HEK293T (cell line): ENCODE results near the gene ADGRL2.

ENCODE experiments used
- CTCF ChIA-PET: fragments of 350-600 bp; formaldehyde crosslinking; extraction: SDS; loops from one replicate; lab custom pipeline; 2021; ENCODE audit warnings: antibody characterized with exemption, inconsistent platforms; lab: Yijun Ruan, JAX
- POLR2A ChIA-PET: fragments of 350-600 bp; formaldehyde crosslinking; extraction: SDS; loops from one replicate; lab custom pipeline; 2020; ENCODE audit warnings: antibody characterized with exemption, inconsistent platforms; lab: Yijun Ruan, JAX
- DNase-seq: peaks from one replicate; pipeline ENCODE4 v3.0.0; 2012; ENCODE audit warnings: mixed read lengths; ENCODE audit errors: extremely low spot score
- ARNT ChIP-seq: fragments of 450-650 bp; IDR thresholded peaks from 2 replicates; pipeline ENCODE4 v1.6.1; 2017; ENCODE audit warnings: mild to moderate bottlenecking
- BHLHE40 ChIP-seq: fragments of 450-650 bp; IDR thresholded peaks from 2 replicates; pipeline ENCODE4 v1.6.1; 2016; ENCODE audit warnings: mild to moderate bottlenecking, moderate library complexity, borderline replicate concordance
- CTBP1 ChIP-seq: fragments of 450-650 bp; IDR thresholded peaks from 2 replicates; pipeline ENCODE4 v1.6.1; 2016; ENCODE audit warnings: borderline replicate concordance
- ELF4 ChIP-seq: fragments of 450-650 bp; IDR thresholded peaks from 2 replicates; pipeline ENCODE4 v1.6.1; 2017; ENCODE audit warnings: antibody characterized with exemption
- FOXA1 ChIP-seq: fragments of 450-650 bp; IDR thresholded peaks from 2 replicates; pipeline ENCODE4 v1.6.1; 2016; ENCODE audit warnings: mild to moderate bottlenecking
- FOXK2 ChIP-seq: fragments of 450-650 bp; IDR thresholded peaks from 2 replicates; pipeline ENCODE4 v1.6.1; 2016; ENCODE audit warnings: mild to moderate bottlenecking
- FOXM1 ChIP-seq: fragments of 450-650 bp; IDR thresholded peaks from 2 replicates; pipeline ENCODE4 v1.6.1; 2017; ENCODE audit warnings: mild to moderate bottlenecking, borderline replicate concordance
- HDGF ChIP-seq: fragments of 450-650 bp; IDR thresholded peaks from 2 replicates; pipeline ENCODE4 v1.6.1; 2017; ENCODE audit warnings: antibody characterized with exemption, borderline replicate concordance
- L3MBTL2 ChIP-seq: fragments of 450-650 bp; conservative IDR thresholded peaks from 2 replicates; pipeline ENCODE4 v1.6.1; 2016; ENCODE audit warnings: mild to moderate bottlenecking
- LEF1 ChIP-seq: fragments of 450-650 bp; IDR thresholded peaks from 2 replicates; pipeline ENCODE4 v1.6.1; 2017; ENCODE audit warnings: mild to moderate bottlenecking, borderline replicate concordance
- NFRKB ChIP-seq: fragments of 450-650 bp; IDR thresholded peaks from 2 replicates; pipeline ENCODE4 v1.6.1; 2016; ENCODE audit warnings: mild to moderate bottlenecking, moderate library complexity
- PKNOX1 ChIP-seq: fragments of 450-650 bp; IDR thresholded peaks from 2 replicates; pipeline ENCODE4 v1.6.1; 2016
- SP1 ChIP-seq: fragments of 450-650 bp; IDR thresholded peaks from 2 replicates; pipeline ENCODE4 v1.6.1; 2017
- SUZ12 ChIP-seq: fragments of 450-650 bp; IDR thresholded peaks from 2 replicates; pipeline ENCODE4 v1.6.1; 2016; ENCODE audit warnings: mild to moderate bottlenecking
- TARDBP ChIP-seq: fragments of 450-650 bp; IDR thresholded peaks from 2 replicates; pipeline ENCODE4 v1.6.1; 2016
- ZNF384 ChIP-seq: fragments of 450-650 bp; IDR thresholded peaks from 2 replicates; pipeline ENCODE4 v1.6.1; 2016

Gene ADGRL2

GRCh38 chr1:81802707-81803430, 2.1 kb downstream of the ADGRL2 start:
- CTCF ChIA-PET: interaction anchor here (0.6 to 1.0 kb wide), 2 partner anchors 253 to 394 kb away, joined by 3 to 5 read pairs; no protein-coding TSS in a partner anchor
- DNase-seq: peak; percentile 42
- POLR2A ChIA-PET: interaction anchor here (0.8 to 1.4 kb wide), 2 partner anchors 36 to 280 kb away, joined by 3 to 4 read pairs; no protein-coding TSS in a partner anchor
- TF ChIP-seq LEF1 (no peak), L3MBTL2 (peak; percentile 68)

GRCh38 chr1:81803431-81804110, 2.8 kb downstream of the ADGRL2 start:
- ChIA-PET CTCF (interaction anchor here (0.6 to 1.0 kb wide), 3 partner anchors 254 to 395 kb away, joined by 3 to 5 read pairs (median 3); no protein-coding TSS in a partner anchor), POLR2A (interaction anchor here (0.8 to 1.4 kb wide), 2 partner anchors 35 to 281 kb away, joined by 3 to 4 read pairs; no protein-coding TSS in a partner anchor)
- no peak for TF ChIP-seq ZNF384
- TF ChIP-seq CTBP1: no peak
- no peak for TF ChIP-seq NFRKB
- TF ChIP-seq FOXM1: no peak
- no peak for TF ChIP-seq FOXK2
- no peak for TF ChIP-seq ARNT
- TF ChIP-seq SP1: no peak
- TF ChIP-seq PKNOX1: no peak
- TF ChIP-seq ELF4: no peak
- no peak for TF ChIP-seq SUZ12
- no peak for TF ChIP-seq LEF1
- no peak for TF ChIP-seq L3MBTL2
- no peak for TF ChIP-seq BHLHE40
- DNase-seq: peak; percentile 24

GRCh38 chr1:81804312-81804711, 3.6 kb downstream of the ADGRL2 start:
- ChIA-PET POLR2A (no interaction called here), CTCF (interaction anchor here (0.7 kb wide), 1 partner anchor 255 kb away, joined by 3 read pairs; no protein-coding TSS in a partner anchor)
- TF ChIP-seq ELF4 (no peak), HDGF (no peak), NFRKB (no peak), ARNT (no peak), SUZ12 (no peak), FOXA1 (no peak), SP1 (no peak), FOXK2 (no peak), ZNF384 (no peak), FOXM1 (no peak), L3MBTL2 (no peak), LEF1 (no peak), BHLHE40 (no peak), CTBP1 (no peak), TARDBP (no peak), PKNOX1 (no peak)
- DNase-seq: no peak

GRCh38 chr1:81805537-81806431, 5.0 kb downstream of the ADGRL2 start:
- DNase-seq: no peak
- CTCF ChIA-PET: interaction anchor here (1.0 kb wide), 1 partner anchor 25 kb away, joined by 3 read pairs; no protein-coding TSS in a partner anchor

GRCh38 chr1:81806432-81806770, 5.7 kb downstream of the ADGRL2 start:
- TF ChIP-seq NFRKB (no peak), FOXK2 (no peak), HDGF (no peak), PKNOX1 (peak; percentile 87), ELF4 (no peak), FOXA1 (no peak; the same call in 1 of the 2 replicates), CTBP1 (peak; percentile 77), ZNF384 (no peak)
- CTCF ChIA-PET: interaction anchor here (1.0 kb wide), 1 partner anchor 25 kb away, joined by 3 read pairs; no protein-coding TSS in a partner anchor
- DNase-seq: no peak
- POLR2A ChIA-PET: no interaction called here

More at GRCh38 chr1:81805537-81806431, 5.0 kb downstream of the ADGRL2 start:
- TF ChIP-seq NFRKB: no peak
- peak; percentile 84 for TF ChIP-seq ZNF384
- no peak for TF ChIP-seq TARDBP
- TF ChIP-seq FOXA1: no peak
- TF ChIP-seq FOXM1: no peak
- TF ChIP-seq PKNOX1: no peak
- TF ChIP-seq HDGF: no peak
- TF ChIP-seq ARNT: no peak
- POLR2A ChIA-PET: no interaction called here
